Measurements from ENCODE around the gene NTSR2. TPM values are rescaled to one million over a fixed set of nuclear protein-coding genes. Genes with fewer than 3 reads are reported as not detected.

Gene NTSR2
- total and polyA plus RNA-seq, 4 donors, result not detected

DNA sequence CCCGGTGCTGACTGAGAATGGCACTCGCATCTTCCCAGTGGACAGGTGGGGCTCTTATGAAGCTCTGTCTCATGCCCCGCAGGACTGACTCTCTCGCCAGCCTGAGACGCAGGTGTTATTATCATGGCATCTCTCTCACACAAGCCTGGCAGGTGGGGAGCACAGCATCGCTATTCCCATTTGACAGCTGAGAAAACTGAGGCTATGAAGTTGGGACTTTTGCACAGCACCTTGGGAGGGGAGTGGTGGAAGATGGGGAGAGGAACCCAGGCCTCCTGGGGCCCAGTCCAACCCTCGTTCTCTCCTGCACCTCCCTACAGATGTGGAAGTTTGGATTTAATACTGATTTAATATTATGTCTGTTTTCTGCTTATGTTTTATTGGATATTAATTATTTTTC, 9.0 kb upstream of the NTSR2 start:
- TF ChIP-seq TAF1 (conservative IDR thresholded peaks at IDR 0.05) (no peak), RAD21 (IDR thresholded peaks at IDR 0.05) (no peak), RXRA (IDR thresholded peaks at IDR 0.05) (no peak), FOXA1 (IDR thresholded peaks at IDR 0.05) (no peak), FOXA2 (IDR thresholded peaks at IDR 0.05) (no peak), GABPA (IDR thresholded peaks at IDR 0.05 in 1 of 2, conservative IDR thresholded peaks at IDR 0.05 in 1 of 2) (no peak), HNF4G (IDR thresholded peaks at IDR 0.05) (no peak), YY1 (IDR thresholded peaks at IDR 0.05) (no peak)
- TF ChIP-seq, protein P1, sequence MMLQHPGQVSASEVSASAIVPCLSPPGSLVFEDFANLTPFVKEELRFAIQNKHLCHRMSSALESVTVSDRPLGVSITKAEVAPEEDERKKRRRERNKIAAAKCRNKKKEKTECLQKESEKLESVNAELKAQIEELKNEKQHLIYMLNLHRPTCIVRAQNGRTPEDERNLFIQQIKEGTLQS (IDR thresholded peaks at IDR 0.05), result no peak
- TF ChIP-seq, protein P2, sequence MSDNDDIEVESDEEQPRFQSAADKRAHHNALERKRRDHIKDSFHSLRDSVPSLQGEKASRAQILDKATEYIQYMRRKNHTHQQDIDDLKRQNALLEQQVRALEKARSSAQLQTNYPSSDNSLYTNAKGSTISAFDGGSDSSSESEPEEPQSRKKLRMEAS (IDR thresholded peaks at IDR 0.05), result no peak
- TF ChIP-seq, protein P3, sequence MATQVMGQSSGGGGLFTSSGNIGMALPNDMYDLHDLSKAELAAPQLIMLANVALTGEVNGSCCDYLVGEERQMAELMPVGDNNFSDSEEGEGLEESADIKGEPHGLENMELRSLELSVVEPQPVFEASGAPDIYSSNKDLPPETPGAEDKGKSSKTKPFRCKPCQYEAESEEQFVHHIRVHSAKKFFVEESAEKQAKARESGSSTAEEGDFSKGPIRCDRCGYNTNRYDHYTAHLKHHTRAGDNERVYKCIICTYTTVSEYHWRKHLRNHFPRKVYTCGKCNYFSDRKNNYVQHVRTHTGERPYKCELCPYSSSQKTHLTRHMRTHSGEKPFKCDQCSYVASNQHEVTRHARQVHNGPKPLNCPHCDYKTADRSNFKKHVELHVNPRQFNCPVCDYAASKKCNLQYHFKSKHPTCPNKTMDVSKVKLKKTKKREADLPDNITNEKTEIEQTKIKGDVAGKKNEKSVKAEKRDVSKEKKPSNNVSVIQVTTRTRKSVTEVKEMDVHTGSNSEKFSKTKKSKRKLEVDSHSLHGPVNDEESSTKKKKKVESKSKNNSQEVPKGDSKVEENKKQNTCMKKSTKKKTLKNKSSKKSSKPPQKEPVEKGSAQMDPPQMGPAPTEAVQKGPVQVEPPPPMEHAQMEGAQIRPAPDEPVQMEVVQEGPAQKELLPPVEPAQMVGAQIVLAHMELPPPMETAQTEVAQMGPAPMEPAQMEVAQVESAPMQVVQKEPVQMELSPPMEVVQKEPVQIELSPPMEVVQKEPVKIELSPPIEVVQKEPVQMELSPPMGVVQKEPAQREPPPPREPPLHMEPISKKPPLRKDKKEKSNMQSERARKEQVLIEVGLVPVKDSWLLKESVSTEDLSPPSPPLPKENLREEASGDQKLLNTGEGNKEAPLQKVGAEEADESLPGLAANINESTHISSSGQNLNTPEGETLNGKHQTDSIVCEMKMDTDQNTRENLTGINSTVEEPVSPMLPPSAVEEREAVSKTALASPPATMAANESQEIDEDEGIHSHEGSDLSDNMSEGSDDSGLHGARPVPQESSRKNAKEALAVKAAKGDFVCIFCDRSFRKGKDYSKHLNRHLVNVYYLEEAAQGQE (IDR thresholded peaks at IDR 0.05), result no peak
- DNase-seq (ENCODE audit: low spot score), result no peak
- no peak overlapping the region for H3K27ac ChIP-seq (ENCODE audit: low read depth in 1 of 2, low read length in 2 of 2)
- no peak overlapping the region for H3K4me3 ChIP-seq (ENCODE audit: low read depth in 1 of 3, low read length in 3 of 3)
- H3K4me1 ChIP-seq (ENCODE audit: control insufficient read depth in 4 of 4, insufficient read depth in 4 of 4, low read length in 3 of 4), result no peaks in the 10 kb centered on the region
- H3K27me3 ChIP-seq (ENCODE audit: control insufficient read depth in 4 of 4, insufficient read depth in 4 of 4, low read length in 3 of 4), result peaks cover 0 to 6% (median 2%) of the 10 kb centered on the region in 4 donors
- H3K9ac ChIP-seq (ENCODE audit: low read depth in 1 of 2, low read length in 2 of 2), result no peak overlapping the region
- 75% methylated on average over 7 of the region's 7 CpGs for WGBS
- H3K9me3 ChIP-seq (ENCODE audit: control insufficient read depth in 4 of 4, low read length in 3 of 4), result no peaks in the 10 kb centered on the region
- no peaks in the 10 kb centered on the region for H3K36me3 ChIP-seq (ENCODE audit: control insufficient read depth in 4 of 4, insufficient read depth in 3 of 4, low read depth in 1 of 4, low read length in 3 of 4)

DNA sequence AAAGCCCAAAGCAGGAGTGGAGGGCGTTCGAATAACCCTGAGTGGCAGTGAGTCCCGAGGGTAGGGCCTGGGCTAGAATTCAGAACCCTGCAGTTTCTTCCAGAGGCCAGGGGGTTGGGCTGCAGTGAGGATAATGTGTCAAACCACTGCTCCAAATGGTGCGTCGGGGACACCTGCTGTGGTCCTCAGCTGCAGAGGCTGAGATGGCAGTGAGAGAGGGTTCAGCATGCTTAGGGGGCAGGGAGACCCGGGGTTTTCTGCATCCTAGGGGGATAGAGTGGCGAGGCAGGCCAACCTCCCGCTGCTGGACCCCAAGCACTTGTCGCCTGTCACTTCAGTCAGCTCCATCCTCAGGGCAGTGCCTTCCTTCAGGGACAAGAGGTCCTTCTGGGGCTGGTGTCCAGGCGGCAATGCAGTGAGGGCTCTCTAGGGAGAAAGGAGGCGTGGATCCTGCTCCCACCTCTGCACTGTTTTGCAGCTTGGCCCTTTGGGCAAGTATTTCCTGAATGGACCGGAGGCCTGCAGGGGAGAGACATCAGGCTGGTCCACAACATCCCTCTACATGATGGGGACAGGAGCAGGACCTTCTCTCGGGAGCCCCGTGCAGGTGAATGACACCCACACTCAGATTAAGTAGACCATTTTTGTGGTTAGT, 8.4 kb upstream of the NTSR2 start:
- TF ChIP-seq SP1 (IDR thresholded peaks at IDR 0.05), result no peak
- no peak for TF ChIP-seq TAF1 (conservative IDR thresholded peaks at IDR 0.05)
- no peak for TF ChIP-seq JUND (IDR thresholded peaks at IDR 0.05)
- TF ChIP-seq, protein P1 (IDR thresholded peaks at IDR 0.05), result no peak
- TF ChIP-seq, protein P2 (IDR thresholded peaks at IDR 0.05), result no peak
- TF ChIP-seq GABPA (IDR thresholded peaks at IDR 0.05 in 1 of 2, conservative IDR thresholded peaks at IDR 0.05 in 1 of 2), result no peak
- no peak for TF ChIP-seq RAD21 (IDR thresholded peaks at IDR 0.05)
- no peak for TF ChIP-seq RXRA (IDR thresholded peaks at IDR 0.05)
- no peak for TF ChIP-seq NR2F2 (IDR thresholded peaks at IDR 0.05)
- no peak for TF ChIP-seq EGR1 (IDR thresholded peaks at IDR 0.05; ENCODE audit: low read depth in 2 of 2)
- no peak for TF ChIP-seq FOXA2 (IDR thresholded peaks at IDR 0.05)
- TF ChIP-seq, protein P3 (IDR thresholded peaks at IDR 0.05), result no peak
- TF ChIP-seq, protein P4, sequence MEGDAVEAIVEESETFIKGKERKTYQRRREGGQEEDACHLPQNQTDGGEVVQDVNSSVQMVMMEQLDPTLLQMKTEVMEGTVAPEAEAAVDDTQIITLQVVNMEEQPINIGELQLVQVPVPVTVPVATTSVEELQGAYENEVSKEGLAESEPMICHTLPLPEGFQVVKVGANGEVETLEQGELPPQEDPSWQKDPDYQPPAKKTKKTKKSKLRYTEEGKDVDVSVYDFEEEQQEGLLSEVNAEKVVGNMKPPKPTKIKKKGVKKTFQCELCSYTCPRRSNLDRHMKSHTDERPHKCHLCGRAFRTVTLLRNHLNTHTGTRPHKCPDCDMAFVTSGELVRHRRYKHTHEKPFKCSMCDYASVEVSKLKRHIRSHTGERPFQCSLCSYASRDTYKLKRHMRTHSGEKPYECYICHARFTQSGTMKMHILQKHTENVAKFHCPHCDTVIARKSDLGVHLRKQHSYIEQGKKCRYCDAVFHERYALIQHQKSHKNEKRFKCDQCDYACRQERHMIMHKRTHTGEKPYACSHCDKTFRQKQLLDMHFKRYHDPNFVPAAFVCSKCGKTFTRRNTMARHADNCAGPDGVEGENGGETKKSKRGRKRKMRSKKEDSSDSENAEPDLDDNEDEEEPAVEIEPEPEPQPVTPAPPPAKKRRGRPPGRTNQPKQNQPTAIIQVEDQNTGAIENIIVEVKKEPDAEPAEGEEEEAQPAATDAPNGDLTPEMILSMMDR (IDR thresholded peaks at IDR 0.05; ENCODE audit: low read depth, low read length, missing input control), result no peak
- TF ChIP-seq FOXA1 (IDR thresholded peaks at IDR 0.05), result no peak
- no peak overlapping the region for H3K4me3 ChIP-seq (ENCODE audit: low read depth in 1 of 3, low read length in 3 of 3)
- H3K36me3 ChIP-seq (ENCODE audit: control insufficient read depth in 4 of 4, insufficient read depth in 3 of 4, low read depth in 1 of 4, low read length in 3 of 4), result no peaks in the 10 kb centered on the region
- peaks cover 0 to 6% (median 2%) of the 10 kb centered on the region in 4 donors for H3K27me3 ChIP-seq (ENCODE audit: control insufficient read depth in 4 of 4, insufficient read depth in 4 of 4, low read length in 3 of 4)
- H3K4me1 ChIP-seq (ENCODE audit: control insufficient read depth in 4 of 4, insufficient read depth in 4 of 4, low read length in 3 of 4), result no peaks in the 10 kb centered on the region
- H3K27ac ChIP-seq (ENCODE audit: low read depth in 1 of 2, low read length in 2 of 2), result no peak overlapping the region
- 81% methylated on average over 14 of the region's 14 CpGs for WGBS
- no peak overlapping the region for H3K9ac ChIP-seq (ENCODE audit: low read depth in 1 of 2, low read length in 2 of 2)
- DNase-seq (ENCODE audit: low spot score), result no peak
- no peaks in the 10 kb centered on the region for H3K9me3 ChIP-seq (ENCODE audit: control insufficient read depth in 4 of 4, low read length in 3 of 4)
